Gastrocnemius medialis (tissue), 4 donors: ENCODE data around the gene TBCCD1. TPM values are rescaled to one million over a fixed set of nuclear protein-coding genes. Genes with fewer than 3 reads are reported as not detected.

Source experiments
- ATAC-seq, 2 donors: fragments of 150-250 bp; one replicate each; pipeline ENCODE4 v1.9.1; 2016
- DNase-seq, 2 donors: peaks; one replicate each; pipeline ENCODE4 v3.0.0-alpha.2; 2019
- H3K27ac ChIP-seq, 4 donors: fragments of 200-600 bp; sonication (generic); 1 replicate in 1 of 4; 2 replicates in 3 of 4; pipeline ENCODE4 v1.5.1; 2016 to 2018; ENCODE audit warnings: mild to moderate bottlenecking in 2 of 4, moderate library complexity in 1 of 4
- H3K27me3 ChIP-seq, 3 donors: fragments of 200-600 bp; sonication (generic) in 2 of 3; 1 replicate in 1 of 3; 2 replicates in 2 of 3; pipeline versions ENCODE4 v1.5.1 to v1.6.0; 2016 to 2019; ENCODE audit warnings: mild to moderate bottlenecking in 1 of 3, moderate library complexity in 1 of 3
- H3K36me3 ChIP-seq, 2 donors: fragments of 200-600 bp; sonication (generic) in 1 of 2; one replicate each; pipeline ENCODE4 v1.5.1; 2017 to 2018
- H3K4me1 ChIP-seq, 2 donors: fragments of 200-600 bp; sonication (generic) in 1 of 2; one replicate each; pipeline ENCODE4 v1.5.1; 2016 to 2017; ENCODE audit warnings: mild to moderate bottlenecking in 2 of 2
- H3K4me3 ChIP-seq, 4 donors: fragments of 200-600 bp; sonication (generic) in 3 of 4; 1 replicate in 1 of 4; 2 replicates in 3 of 4; pipeline ENCODE4 v1.5.1; 2016 to 2019; ENCODE audit warnings: mild to moderate bottlenecking in 2 of 4
- H3K9me3 ChIP-seq, 3 donors: fragments of 200-600 bp; sonication (generic) in 2 of 3; 1 replicate in 1 of 3; 2 replicates in 2 of 3; pipeline ENCODE4 v1.5.1; 2016 to 2019
- CTCF ChIP-seq, 5 experiments: fragments of 450-650 bp in 3 of 5; fragments of 200-600 bp in 2 of 5; sonication (generic) in 2 of 5; IDR thresholded peaks in 4 of 5; conservative IDR thresholded peaks in 1 of 5; 1 replicate in 4 of 5; 2 replicates in 1 of 5; pipeline ENCODE4 v1.5.1; 2016 to 2019; ENCODE audit warnings: antibody characterized with exemption in 5 of 5, mild to moderate bottlenecking in 3 of 5, moderate library complexity in 3 of 5
- POLR2A ChIP-seq, 2 donors: fragments of 450-650 bp; IDR thresholded peaks; one replicate each; pipeline ENCODE4 v1.6.1; 2017; ENCODE audit warnings: antibody characterized with exemption in 2 of 2, mild to moderate bottlenecking in 2 of 2, moderate library complexity in 2 of 2
- in situ Hi-C, 4 donors: fragments of 200-750 bp; cut with MboI; loops; one replicate each; pipeline versions ENCODE4 v1.15.0 to v1.8.0; 2017; ENCODE audit warnings: low sequenced_read_pairs in 4 of 4
- intact Hi-C: fragments of 100-400 bp; cut with DNase I; formaldehyde crosslinking; loops from one replicate; pipeline ENCODE4 v1.15.1; 2023; ENCODE audit warnings: low total_unique reads
- total RNA-seq, 4 donors: library from RNA; depleted of rRNA; stranded (reverse); fragments of >200 nt; gene quantifications; one replicate each; pipeline versions ENCODE4 v1.1.0 to v1.2.3, GENCODE V29; 2016

The TBCCD1 gene
- total RNA-seq, 4 donors from 2014 or later, result 7.3 to 10.7 (median 8.0) TPM

GRCh38 chr3:186603159-186603558 is 36.0 kb upstream of the TBCCD1 start:
- TF ChIP-seq CTCF (IDR thresholded peaks at IDR 0.05 in 4 of 5, conservative IDR thresholded peaks at IDR 0.05 in 1 of 5) (no peak), POLR2A (IDR thresholded peaks at IDR 0.05) (no peak)
- Histone ChIP-seq H3K27ac (no peak overlapping the region), H3K4me1 (no peaks in the 10 kb centered on the region), H3K4me3 (no peak overlapping the region), H3K36me3 (no peaks in the 10 kb centered on the region), H3K9me3 (no peaks in the 10 kb centered on the region), H3K27me3 (no peaks in the 10 kb centered on the region)
- ATAC-seq (no peak), DNase-seq (no peak)
- intact Hi-C loops (no loop called here), in situ Hi-C loops (loop anchor here (25.0 kb wide), 1 partner anchor 559 kb away; no protein-coding TSS in a partner anchor)

- ATAC-seq (no peak), DNase-seq (no peak)
- Histone ChIP-seq H3K4me3 (no peak overlapping the region), H3K36me3 (no peaks in the 10 kb centered on the region), H3K27me3 (no peaks in the 10 kb centered on the region), H3K4me1 (no peaks in the 10 kb centered on the region), H3K27ac (no peak overlapping the region), H3K9me3 (no peaks in the 10 kb centered on the region)
- in situ Hi-C loops (loop anchor here (25.0 kb wide), 1 partner anchor 561 kb away; no protein-coding TSS in a partner anchor), intact Hi-C loops (no loop called here)
- TF ChIP-seq CTCF (IDR thresholded peaks at IDR 0.05 in 4 of 5, conservative IDR thresholded peaks at IDR 0.05 in 1 of 5) (no peak), POLR2A (IDR thresholded peaks at IDR 0.05) (no peak)
These were observed 33.8 kb upstream of the TBCCD1 start for GRCh38 chr3:186600896-186601295.

GRCh38 chr3:186599785-186600166 is 32.6 kb upstream of the TBCCD1 start:
- DNase-seq (no peak), ATAC-seq (no peak)
- TF ChIP-seq CTCF (IDR thresholded peaks at IDR 0.05 in 4 of 5, conservative IDR thresholded peaks at IDR 0.05 in 1 of 5) (no peak), POLR2A (IDR thresholded peaks at IDR 0.05) (no peak)
- Histone ChIP-seq H3K27me3 (no peaks in the 10 kb centered on the region), H3K4me1 (no peaks in the 10 kb centered on the region), H3K36me3 (no peaks in the 10 kb centered on the region), H3K4me3 (no peak overlapping the region), H3K9me3 (no peaks in the 10 kb centered on the region), H3K27ac (no peak overlapping the region)
- in situ Hi-C loops (loop anchor here (25.0 kb wide), 1 partner anchor 563 kb away; no protein-coding TSS in a partner anchor), intact Hi-C loops (no loop called here)

- ATAC-seq (no peak), DNase-seq (no peak)
- H3K27ac ChIP-seq, result no peak overlapping the region
- no peak for TF ChIP-seq POLR2A (IDR thresholded peaks at IDR 0.05)
- no peak for TF ChIP-seq CTCF (IDR thresholded peaks at IDR 0.05 in 4 of 5, conservative IDR thresholded peaks at IDR 0.05 in 1 of 5)
- in situ Hi-C loops (no loop called here), intact Hi-C loops (no loop called here)
- no peaks in the 10 kb centered on the region for H3K9me3 ChIP-seq
- no peaks in the 10 kb centered on the region for H3K4me1 ChIP-seq
- no peaks in the 10 kb centered on the region for H3K36me3 ChIP-seq
- no peak overlapping the region for H3K4me3 ChIP-seq
- H3K27me3 ChIP-seq, result no peaks in the 10 kb centered on the region
These were observed 32.1 kb upstream of the TBCCD1 start for GRCh38 chr3:186599142-186599784.

GRCh38 chr3:186598794-186599141 is 31.6 kb upstream of the TBCCD1 start:
- no peaks in the 10 kb centered on the region for H3K9me3 ChIP-seq
- H3K36me3 ChIP-seq, result no peaks in the 10 kb centered on the region
- in situ Hi-C loops (no loop called here), intact Hi-C loops (no loop called here)
- no peak for TF ChIP-seq CTCF (IDR thresholded peaks at IDR 0.05 in 4 of 5, conservative IDR thresholded peaks at IDR 0.05 in 1 of 5)
- no peak for TF ChIP-seq POLR2A (IDR thresholded peaks at IDR 0.05)
- H3K4me1 ChIP-seq, result no peaks in the 10 kb centered on the region
- no peak for DNase-seq
- H3K27ac ChIP-seq, result no peak overlapping the region
- no peaks in the 10 kb centered on the region for H3K27me3 ChIP-seq
- ATAC-seq, result no peak
- H3K4me3 ChIP-seq, result no peak overlapping the region
